Gastrocnemius medialis (tissue), 4 donors: ENCODE data around the gene ZG16. TPM values are rescaled to one million over a fixed set of nuclear protein-coding genes. Genes with fewer than 3 reads are reported as not detected.
A peak's percentile ranks its signal among the peaks of the same experiment; 100 is the strongest.
"Not testable (repeated sequence)": the region's sequence is repeated elsewhere in the genome, so short reads cannot be mapped to it uniquely, and the experiment has no call there.

Source experiments
- ATAC-seq, 2 donors: fragments of 150-250 bp; one replicate each; pipeline ENCODE4 v1.9.1; 2016
- DNase-seq, 2 donors: peaks; one replicate each; pipeline ENCODE4 v3.0.0-alpha.2; 2019
- H3K27ac ChIP-seq, 4 donors: fragments of 200-600 bp; sonication (generic); 1 replicate in 1 of 4; 2 replicates in 3 of 4; pipeline ENCODE4 v1.5.1; 2016 to 2018; ENCODE audit warnings: mild to moderate bottlenecking in 2 of 4, moderate library complexity in 1 of 4
- H3K27me3 ChIP-seq, 3 donors: fragments of 200-600 bp; sonication (generic) in 2 of 3; 1 replicate in 1 of 3; 2 replicates in 2 of 3; pipeline versions ENCODE4 v1.5.1 to v1.6.0; 2016 to 2019; ENCODE audit warnings: mild to moderate bottlenecking in 1 of 3, moderate library complexity in 1 of 3
- H3K36me3 ChIP-seq, 2 donors: fragments of 200-600 bp; sonication (generic) in 1 of 2; one replicate each; pipeline ENCODE4 v1.5.1; 2017 to 2018
- H3K4me1 ChIP-seq, 2 donors: fragments of 200-600 bp; sonication (generic) in 1 of 2; one replicate each; pipeline ENCODE4 v1.5.1; 2016 to 2017; ENCODE audit warnings: mild to moderate bottlenecking in 2 of 2
- H3K4me3 ChIP-seq, 4 donors: fragments of 200-600 bp; sonication (generic) in 3 of 4; 1 replicate in 1 of 4; 2 replicates in 3 of 4; pipeline ENCODE4 v1.5.1; 2016 to 2019; ENCODE audit warnings: mild to moderate bottlenecking in 2 of 4
- H3K9me3 ChIP-seq, 3 donors: fragments of 200-600 bp; sonication (generic) in 2 of 3; 1 replicate in 1 of 3; 2 replicates in 2 of 3; pipeline ENCODE4 v1.5.1; 2016 to 2019
- POLR2A ChIP-seq, 2 donors: fragments of 450-650 bp; IDR thresholded peaks; one replicate each; pipeline ENCODE4 v1.6.1; 2017; ENCODE audit warnings: antibody characterized with exemption in 2 of 2, mild to moderate bottlenecking in 2 of 2, moderate library complexity in 2 of 2
- in situ Hi-C, 4 donors: fragments of 200-750 bp; cut with MboI; loops; one replicate each; pipeline versions ENCODE4 v1.15.0 to v1.8.0; 2017; ENCODE audit warnings: low sequenced_read_pairs in 4 of 4
- intact Hi-C: fragments of 100-400 bp; cut with DNase I; formaldehyde crosslinking; loops from one replicate; pipeline ENCODE4 v1.15.1; 2023; ENCODE audit warnings: low total_unique reads
- total RNA-seq, 4 donors: library from RNA; depleted of rRNA; stranded (reverse); fragments of >200 nt; gene quantifications; one replicate each; pipeline versions ENCODE4 v1.1.0 to v1.2.3, GENCODE V29; 2016
- TF ChIP-seq, protein P1 (sequence below), 5 experiments: fragments of 450-650 bp in 3 of 5; fragments of 200-600 bp in 2 of 5; sonication (generic) in 2 of 5; IDR thresholded peaks in 4 of 5; conservative IDR thresholded peaks in 1 of 5; 1 replicate in 4 of 5; 2 replicates in 1 of 5; pipeline ENCODE4 v1.5.1; 2016 to 2019; ENCODE audit warnings: antibody characterized with exemption in 5 of 5, mild to moderate bottlenecking in 3 of 5, moderate library complexity in 3 of 5

ZG16 gene
- total RNA-seq, 4 donors from 2014 or later: 1.7 TPM; not detected in 3

DNA sequence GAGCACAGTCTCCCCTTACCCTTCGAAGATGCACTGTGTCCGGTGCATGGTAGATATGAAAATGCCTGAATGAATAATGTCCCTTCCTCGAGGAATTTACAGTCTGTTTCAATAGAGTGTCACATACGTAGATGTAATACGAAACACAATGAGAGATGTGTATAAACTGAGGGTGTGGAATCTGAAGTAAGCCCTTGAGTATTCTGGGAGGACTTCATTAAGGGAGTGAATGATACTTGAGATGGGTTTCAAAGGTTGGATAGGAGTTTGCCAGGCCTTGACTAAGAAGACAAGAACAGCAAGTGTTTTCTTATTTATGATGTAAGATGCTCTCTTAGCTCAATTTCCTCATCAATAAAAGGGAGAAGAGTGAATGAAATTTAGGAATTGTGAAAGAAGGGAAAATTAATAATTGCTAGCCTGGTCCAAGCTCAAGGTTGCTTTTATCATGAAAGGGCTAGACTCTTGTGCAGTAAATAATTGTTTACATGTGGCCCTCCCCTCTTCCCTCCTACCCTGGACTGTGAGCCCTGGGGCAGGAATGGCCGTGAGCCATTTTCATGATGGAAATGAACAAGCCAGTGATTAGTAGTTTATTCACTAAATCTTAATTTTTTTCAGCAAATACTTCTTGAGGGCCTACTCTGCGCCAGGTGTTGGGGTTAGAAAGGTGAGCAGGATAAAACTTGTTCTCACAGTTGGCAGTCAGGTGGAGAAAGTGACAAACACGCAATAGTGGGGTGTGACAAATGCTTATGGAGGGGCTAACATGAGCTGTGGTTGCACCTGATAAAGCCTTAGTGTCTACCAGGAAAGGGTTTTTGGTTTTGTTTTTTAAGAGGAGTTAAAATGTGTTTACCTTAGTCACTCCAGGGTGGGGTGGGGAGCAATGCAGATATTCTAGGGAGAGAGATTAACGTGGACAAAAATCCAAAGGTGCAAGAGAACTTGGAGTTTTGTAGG, 14.1 kb downstream of the ZG16 start:
- Histone ChIP-seq H3K4me3 (peak overlapping the region in 1 of 4 donors; percentile 93), H3K27me3 (no peaks in the 10 kb centered on the region), H3K9me3 (no peaks in the 10 kb centered on the region), H3K36me3 (peaks cover 0 to 4% of the 10 kb centered on the region in 2 donors), H3K27ac (no peak overlapping the region), H3K4me1 (peaks cover 18 to 23% of the 10 kb centered on the region in 2 donors)
- TF ChIP-seq POLR2A (IDR thresholded peaks at IDR 0.05): no peak
- TF ChIP-seq, protein P1, sequence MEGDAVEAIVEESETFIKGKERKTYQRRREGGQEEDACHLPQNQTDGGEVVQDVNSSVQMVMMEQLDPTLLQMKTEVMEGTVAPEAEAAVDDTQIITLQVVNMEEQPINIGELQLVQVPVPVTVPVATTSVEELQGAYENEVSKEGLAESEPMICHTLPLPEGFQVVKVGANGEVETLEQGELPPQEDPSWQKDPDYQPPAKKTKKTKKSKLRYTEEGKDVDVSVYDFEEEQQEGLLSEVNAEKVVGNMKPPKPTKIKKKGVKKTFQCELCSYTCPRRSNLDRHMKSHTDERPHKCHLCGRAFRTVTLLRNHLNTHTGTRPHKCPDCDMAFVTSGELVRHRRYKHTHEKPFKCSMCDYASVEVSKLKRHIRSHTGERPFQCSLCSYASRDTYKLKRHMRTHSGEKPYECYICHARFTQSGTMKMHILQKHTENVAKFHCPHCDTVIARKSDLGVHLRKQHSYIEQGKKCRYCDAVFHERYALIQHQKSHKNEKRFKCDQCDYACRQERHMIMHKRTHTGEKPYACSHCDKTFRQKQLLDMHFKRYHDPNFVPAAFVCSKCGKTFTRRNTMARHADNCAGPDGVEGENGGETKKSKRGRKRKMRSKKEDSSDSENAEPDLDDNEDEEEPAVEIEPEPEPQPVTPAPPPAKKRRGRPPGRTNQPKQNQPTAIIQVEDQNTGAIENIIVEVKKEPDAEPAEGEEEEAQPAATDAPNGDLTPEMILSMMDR (IDR thresholded peaks at IDR 0.05 in 4 of 5, conservative IDR thresholded peaks at IDR 0.05 in 1 of 5): no peak
- no peak for ATAC-seq
- intact Hi-C loops (loop anchor here (2.0 to 10.0 kb wide), 3 partner anchors 71 to 1923 kb away; partner anchors contain the start of genes CDIPT and KCTD13), in situ Hi-C loops (no loop called here)
- no peak for DNase-seq

DNA sequence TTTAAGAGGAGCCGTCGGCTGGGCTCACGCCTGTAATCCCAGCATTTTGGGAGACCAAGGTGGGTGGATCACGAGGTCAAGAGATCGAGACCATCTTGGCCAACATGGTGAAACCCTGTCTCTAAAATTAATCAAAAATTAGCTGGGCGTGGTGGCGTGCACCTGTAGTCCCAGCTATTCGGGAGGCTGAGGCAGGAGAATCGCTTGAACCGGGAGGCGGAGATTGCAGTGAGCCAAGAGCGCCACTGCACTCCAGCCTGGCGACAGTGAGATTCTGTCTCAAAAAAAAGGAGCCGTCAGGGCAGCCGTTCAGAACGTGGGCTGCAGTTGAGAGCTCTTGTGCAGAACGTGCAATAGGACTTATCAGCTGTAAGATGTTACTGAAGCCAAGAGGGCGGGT, 15.1 kb downstream of the ZG16 start:
- H3K27ac ChIP-seq, H3K4me3 ChIP-seq, in situ Hi-C loops, H3K9me3 ChIP-seq, DNase-seq, ATAC-seq, H3K27me3 ChIP-seq: not testable (repeated sequence)
- intact Hi-C loops: loop anchor here (5.0 to 10.0 kb wide), 2 partner anchors 134 to 1922 kb away; partner anchors contain the start of gene KCTD13
- Histone ChIP-seq H3K36me3 (peaks cover 0 to 11% of the 10 kb centered on the region in 2 donors), H3K4me1 (peaks cover 18 to 23% of the 10 kb centered on the region in 2 donors)

DNA sequence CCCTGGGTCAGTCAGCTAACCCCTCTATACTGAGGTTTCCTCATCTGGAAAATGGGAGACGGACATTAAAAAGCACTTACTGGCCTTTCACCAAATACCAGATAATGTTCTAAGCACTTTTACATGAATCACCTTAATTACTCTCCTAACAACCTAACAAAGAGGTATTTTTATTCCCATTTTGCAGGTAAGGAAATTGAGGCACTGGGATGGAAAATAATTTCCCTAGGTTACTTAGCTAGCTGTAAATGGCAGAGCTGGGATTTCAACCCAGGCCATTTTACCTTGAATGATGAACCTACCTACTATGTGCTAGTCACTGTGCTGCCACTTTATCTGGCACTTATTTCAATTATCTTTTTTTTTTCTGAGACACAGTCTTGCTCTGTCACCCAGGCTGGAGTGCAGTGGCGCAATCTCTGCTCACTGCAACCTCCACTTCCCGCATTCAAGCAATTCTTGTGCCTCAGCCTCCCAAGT, 16.2 kb downstream of the ZG16 start:
- peaks cover 18 to 23% of the 10 kb centered on the region in 2 donors for H3K4me1 ChIP-seq
- no peaks in the 10 kb centered on the region for H3K9me3 ChIP-seq
- ATAC-seq: no peak
- TF ChIP-seq, protein P1 (IDR thresholded peaks at IDR 0.05 in 4 of 5, conservative IDR thresholded peaks at IDR 0.05 in 1 of 5): no peak
- no peak for TF ChIP-seq POLR2A (IDR thresholded peaks at IDR 0.05)
- no peak for DNase-seq
- H3K27ac ChIP-seq: no peak overlapping the region
- intact Hi-C loops (loop anchor here (5.0 to 10.0 kb wide), 2 partner anchors 133 to 1921 kb away; partner anchors contain the start of gene KCTD13), in situ Hi-C loops (no loop called here)
- H3K27me3 ChIP-seq: no peaks in the 10 kb centered on the region
- H3K36me3 ChIP-seq: peaks cover 0 to 22% of the 10 kb centered on the region in 2 donors
- no peak overlapping the region for H3K4me3 ChIP-seq

DNA sequence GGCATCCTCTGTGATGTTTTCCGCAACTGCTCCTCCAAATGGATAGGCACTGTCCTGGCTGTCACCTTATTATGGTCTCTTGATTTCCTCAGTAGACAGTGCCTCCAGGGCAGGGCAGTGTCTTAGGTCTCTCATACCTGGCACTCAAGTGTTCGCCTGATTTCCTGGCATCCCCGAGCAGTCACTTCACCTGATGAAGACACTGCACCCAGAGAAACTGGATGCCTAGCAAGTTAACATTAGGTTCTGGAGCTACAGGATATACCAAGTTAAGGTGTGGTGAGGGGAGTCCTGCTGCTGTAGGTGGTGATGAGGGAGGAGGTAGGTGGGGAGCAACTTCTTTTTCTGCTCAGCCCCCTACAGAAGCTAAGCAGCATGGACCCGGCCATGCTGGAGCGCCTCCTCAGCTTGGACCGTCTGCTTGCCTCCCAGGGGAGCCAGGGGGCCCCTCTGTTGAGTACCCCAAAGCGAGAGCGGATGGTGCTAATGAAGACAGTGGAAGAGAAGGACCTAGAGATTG, 24.4 kb downstream of the ZG16 start:
- peaks cover 0 to 19% of the 10 kb centered on the region in 2 donors for H3K36me3 ChIP-seq
- peaks cover 10 to 14% of the 10 kb centered on the region in 2 donors for H3K4me1 ChIP-seq
- in situ Hi-C loops (no loop called here), intact Hi-C loops (loop anchor here (10.0 kb wide), 1 partner anchor 828 kb away; the partner anchor contains the start of gene SPNS1)
- DNase-seq (no peak), ATAC-seq (no peak)
- H3K9me3 ChIP-seq: no peaks in the 10 kb centered on the region
- H3K27ac ChIP-seq: no peak overlapping the region
- TF ChIP-seq, protein P1 (IDR thresholded peaks at IDR 0.05 in 4 of 5, conservative IDR thresholded peaks at IDR 0.05 in 1 of 5): no peak
- no peak for TF ChIP-seq POLR2A (IDR thresholded peaks at IDR 0.05)
- no peaks in the 10 kb centered on the region for H3K27me3 ChIP-seq
- H3K4me3 ChIP-seq: no peak overlapping the region

DNA sequence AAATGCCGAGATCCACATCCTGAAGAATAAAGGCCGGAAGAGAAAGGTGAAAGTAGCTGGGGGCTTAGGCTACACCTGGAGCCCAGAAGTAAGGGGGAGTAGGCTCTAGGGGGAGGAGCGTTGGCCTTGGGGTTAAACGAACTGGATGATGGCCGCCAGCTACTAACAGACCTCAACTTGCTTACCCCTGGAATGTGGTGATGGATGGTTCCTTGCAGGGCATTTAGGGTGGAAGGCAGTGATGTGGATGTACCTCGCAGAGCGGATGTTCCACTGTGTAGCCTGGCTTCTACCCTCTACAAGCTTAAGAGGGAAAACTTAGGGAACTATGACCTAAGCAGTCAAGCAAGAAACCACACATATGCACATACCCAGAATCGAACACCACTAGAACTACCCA, 26.0 kb downstream of the ZG16 start:
- H3K9me3 ChIP-seq: no peaks in the 10 kb centered on the region
- H3K4me3 ChIP-seq: peak overlapping the region in 1 of 4 donors; percentile 91
- peaks cover 25 to 28% of the 10 kb centered on the region in 2 donors for H3K4me1 ChIP-seq
- TF ChIP-seq POLR2A (IDR thresholded peaks at IDR 0.05): no peak
- TF ChIP-seq, protein P1 (IDR thresholded peaks at IDR 0.05 in 4 of 5, conservative IDR thresholded peaks at IDR 0.05 in 1 of 5): no peak
- H3K27ac ChIP-seq: peak overlapping the region; percentile 87 to 99 (median 96)
- no peak for ATAC-seq
- no peaks in the 10 kb centered on the region for H3K27me3 ChIP-seq
- DNase-seq: no peak
- intact Hi-C loops (loop anchor here (2.0 to 10.0 kb wide), 2 partner anchors 17 to 829 kb away; partner anchors contain the start of genes MVP and SPNS1), in situ Hi-C loops (no loop called here)
- H3K36me3 ChIP-seq: peaks cover 0 to 11% of the 10 kb centered on the region in 2 donors
